ENCODE data around the gene SGF29. TPM values are rescaled to one million over a fixed set of nuclear protein-coding genes. Genes with fewer than 3 reads are reported as not detected.
A peak's percentile ranks its signal among the peaks of the same experiment; 100 is the strongest.

SGF29 gene
- total and polyA plus RNA-seq, 9 of the 15 experiments (the other 6 are each of a cell fraction or from before 2014, with no cell fraction given) = 2.6 to 36.1 (median 21.2) TPM

- ChIA-PET CTCF (ENCODE audit: low intra/inter-chr PET ratio) (no interaction called here), POLR2A (no interaction called here)
- in situ Hi-C loops (cut with MboI) = no loop called here
- ATAC-seq (no peak; the same call in 2 of the 3 replicates), DNase-seq (ENCODE audit: extremely low read depth in 1 of 4, low spot score in 3 of 4) (no peak), FAIRE-seq (no peak)
- no peak overlapping the region for H2AFZ ChIP-seq (ENCODE audit: low read depth, low read length)
- H3K4me3 ChIP-seq = no peak overlapping the region
- H3K27me3 ChIP-seq (ENCODE audit: control insufficient read depth in 2 of 2, insufficient read depth in 2 of 2, low read length in 2 of 2) = no peaks in the 10 kb centered on the region; a peak in 1 of 5 replicates
- intact Hi-C loops (cut with micrococcal nuclease) = no loop called here
- 60% methylated on average over 7 of the region's 7 CpGs for WGBS (ENCODE audit: insufficient coverage, low coverage, missing lambda C conversion rate)
- no peaks in the 10 kb centered on the region for H3K9me3 ChIP-seq (replicated peaks; ENCODE audit: control insufficient read depth, insufficient read depth, low read depth, low read length)
- no peaks in the 10 kb centered on the region for H3K79me2 ChIP-seq (ENCODE audit: control insufficient read depth, insufficient read depth, low read length)
- H3K36me3 ChIP-seq (ENCODE audit: control insufficient read depth, insufficient read depth, low read length) = no peaks in the 10 kb centered on the region
- H3K4me2 ChIP-seq (ENCODE audit: insufficient read depth, low read length) = no peak overlapping the region
- H3K4me1 ChIP-seq (replicated peaks in 1 of 2; ENCODE audit: control insufficient read depth in 2 of 2, insufficient read depth in 2 of 2, low read length in 2 of 2) = peaks cover 0 to 4% of the 10 kb centered on the region in 2 experiments; a peak in 2 of 5 replicates
- H3K9ac ChIP-seq (ENCODE audit: insufficient read depth in 1 of 2, low read depth in 2 of 2, low read length in 2 of 2) = peak overlapping the region in 1 of 2 experiments; percentile 52; a peak in 1 of 4 replicates
- no peak overlapping the region for H3K27ac ChIP-seq (ENCODE audit: extremely low read depth, low read depth, low read length)
- H4K20me1 ChIP-seq (replicated peaks; ENCODE audit: control insufficient read depth, insufficient read depth, low read length) = no peaks in the 10 kb centered on the region
- BruUV-seq (replicated peaks) = no TSS peak
- H3K9me1 ChIP-seq (ENCODE audit: control insufficient read depth, insufficient read depth, low read length) = no peaks in the 10 kb centered on the region
- TF ChIP-seq SMC3 (conservative IDR thresholded peaks at IDR 0.05; ENCODE audit: insufficient read depth, low read depth, low read length) = no peak
- no peak for TF ChIP-seq TAF1 (IDR thresholded peaks at IDR 0.05; ENCODE audit: control insufficient read depth, extremely low read depth, insufficient read depth, low read length, severe bottlenecking)
- no peak for TF ChIP-seq NFE2L1 (tag; IDR thresholded peaks at IDR 0.05; ENCODE audit: borderline replicate concordance, low read depth)
- no peak for TF ChIP-seq ZBTB8A (IDR thresholded peaks at IDR 0.05; ENCODE audit: partially characterized antibody)
- no peak for TF ChIP-seq RCOR1 (IDR thresholded peaks at IDR 0.05; ENCODE audit: borderline replicate concordance in 1 of 2, low read depth in 2 of 2, low read length in 2 of 2)
- TF ChIP-seq TBL1XR1 (IDR thresholded peaks at IDR 0.05; ENCODE audit: low read length in 2 of 2) = no peak
- no peak for TF ChIP-seq EHMT2 (IDR thresholded peaks at IDR 0.05)
- TF ChIP-seq, protein P1, sequence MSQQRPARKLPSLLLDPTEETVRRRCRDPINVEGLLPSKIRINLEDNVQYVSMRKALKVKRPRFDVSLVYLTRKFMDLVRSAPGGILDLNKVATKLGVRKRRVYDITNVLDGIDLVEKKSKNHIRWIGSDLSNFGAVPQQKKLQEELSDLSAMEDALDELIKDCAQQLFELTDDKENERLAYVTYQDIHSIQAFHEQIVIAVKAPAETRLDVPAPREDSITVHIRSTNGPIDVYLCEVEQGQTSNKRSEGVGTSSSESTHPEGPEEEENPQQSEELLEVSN (IDR thresholded peaks at IDR 0.05; ENCODE audit: borderline replicate concordance in 1 of 2, extremely low read depth in 1 of 2, insufficient read depth in 1 of 2, insufficient read length in 1 of 2, low read depth in 1 of 2, low read length in 1 of 2, poor library complexity in 1 of 2, severe bottlenecking in 1 of 2) = no peak
- TF ChIP-seq PTRF (tag; IDR thresholded peaks at IDR 0.05) = no peak
- no peak for TF ChIP-seq ZKSCAN1 (IDR thresholded peaks at IDR 0.05; ENCODE audit: low read depth, low read length)
- no peak for TF ChIP-seq ZNF764 (CRISPR knock-in tag; IDR thresholded peaks at IDR 0.05; ENCODE audit: low read depth)
- TF ChIP-seq ZBTB2 (IDR thresholded peaks at IDR 0.05) = no peak
- no peak for TF ChIP-seq YBX1 (IDR thresholded peaks at IDR 0.05)
These were observed 39.5 kb upstream of the SGF29 start for GRCh38 chr16:28514246-28514645.
